SK-N-SH treated with all-trans-retinoic acid at 6 μM for 48 hours (cell line): ENCODE measurements around the gene SQSTM1.

Experiments used
- ATAC-seq: fragments of 200-7000 bp; cut with Tn5 transposase; 3 replicates; pipeline ENCODE4 v1.9.1; 2020; ENCODE audit warnings: mild to moderate bottlenecking, moderate library complexity
- ARNTL ChIP-seq: fragments of 450-650 bp; formaldehyde crosslinking; IDR thresholded peaks from 2 replicates; pipeline ENCODE4 v1.5.0; 2020; ENCODE audit warnings: low read depth, mild to moderate bottlenecking, moderate library complexity, borderline replicate concordance
- BACH2 ChIP-seq: fragments of 250-450 bp; sonication (Bioruptor Pico); IDR thresholded peaks from 2 replicates; pipeline ENCODE4 v1.9.0; 2021; ENCODE audit warnings: mild to moderate bottlenecking, borderline replicate concordance
- CSDC2 ChIP-seq: fragments of 250-450 bp; sonication (Bioruptor Pico); IDR thresholded peaks from 2 replicates; pipeline ENCODE4 v1.5.0; 2020; ENCODE audit warnings: mild to moderate bottlenecking, moderate library complexity
- CSRNP3 ChIP-seq: fragments of 250-450 bp; sonication (Bioruptor Pico); IDR thresholded peaks from 2 replicates; pipeline ENCODE4 v1.5.1; 2021; ENCODE audit warnings: mild to moderate bottlenecking, moderate library complexity
- ESRRG ChIP-seq: fragments of 250-450 bp; sonication (Bioruptor Pico); IDR thresholded peaks from 2 replicates; pipeline ENCODE4 v1.6.1; 2021; ENCODE audit warnings: mild to moderate bottlenecking
- GLIS3 ChIP-seq: fragments of 250-450 bp; sonication (Bioruptor Pico); IDR thresholded peaks from 2 replicates; pipeline ENCODE4 v1.5.0; 2020; ENCODE audit warnings: mild to moderate bottlenecking, moderate library complexity
- ISL1 ChIP-seq: fragments of 250-450 bp; sonication (Bioruptor Pico); IDR thresholded peaks from 2 replicates; pipeline ENCODE4 v2.1.2; 2022; ENCODE audit warnings: mild to moderate bottlenecking, moderate library complexity
- OSR1 ChIP-seq: fragments of 250-450 bp; sonication (Bioruptor Pico); IDR thresholded peaks from 2 replicates; pipeline ENCODE4 v1.8.0; 2022; ENCODE audit warnings: moderate library complexity, mild to moderate bottlenecking, inconsistent platforms
- POU6F1 ChIP-seq: fragments of 250-450 bp; sonication (Bioruptor Pico); IDR thresholded peaks from 2 replicates; pipeline ENCODE4 v1.8.0; 2021; ENCODE audit warnings: low read depth, mild to moderate bottlenecking, moderate library complexity, borderline replicate concordance
- PPARA ChIP-seq: fragments of 250-450 bp; sonication (Bioruptor Pico); IDR thresholded peaks from 2 replicates; pipeline ENCODE4 v1.5.0; 2020; ENCODE audit warnings: mild to moderate bottlenecking, borderline replicate concordance
- RARB ChIP-seq: fragments of 250-450 bp; sonication (Bioruptor Pico); IDR thresholded peaks from 2 replicates; pipeline ENCODE4 v1.8.0; 2021; ENCODE audit warnings: mild to moderate bottlenecking, moderate library complexity
- SNAI2 ChIP-seq: fragments of 250-450 bp; sonication (Bioruptor Pico); IDR thresholded peaks from 2 replicates; pipeline ENCODE4 v1.5.0; 2020; ENCODE audit warnings: mild to moderate bottlenecking, moderate library complexity
- TCF4 ChIP-seq: fragments of 250-450 bp; sonication (Bioruptor Pico); IDR thresholded peaks from 2 replicates; pipeline ENCODE4 v1.8.0; 2021; ENCODE audit warnings: mild to moderate bottlenecking, moderate library complexity, borderline replicate concordance
- TOX ChIP-seq: fragments of 250-450 bp; sonication (Bioruptor Pico); IDR thresholded peaks from 2 replicates; pipeline ENCODE4 v1.8.0; 2021; ENCODE audit warnings: mild to moderate bottlenecking, moderate library complexity, borderline replicate concordance
- ZC3H10 ChIP-seq: fragments of 250-450 bp; sonication (Bioruptor Pico); IDR thresholded peaks from 2 replicates; pipeline ENCODE4 v1.5.1; 2021; ENCODE audit warnings: mild to moderate bottlenecking, moderate library complexity
- ZFP3 ChIP-seq: fragments of 250-450 bp; sonication (Bioruptor Pico); IDR thresholded peaks from 2 replicates; pipeline ENCODE4 v1.5.0; 2020; ENCODE audit warnings: mild to moderate bottlenecking, moderate library complexity
- ZFP30 ChIP-seq: fragments of 450-650 bp; formaldehyde crosslinking; IDR thresholded peaks from 2 replicates; pipeline ENCODE4 v1.5.0; 2022; ENCODE audit warnings: mild to moderate bottlenecking, moderate library complexity
- ZNF565 ChIP-seq: fragments of 450-650 bp; formaldehyde crosslinking; conservative IDR thresholded peaks from 2 replicates; pipeline ENCODE4 v1.5.0; 2020; ENCODE audit warnings: low read depth, mild to moderate bottlenecking, moderate library complexity
- ZNF70 ChIP-seq: fragments of 450-650 bp; formaldehyde crosslinking; IDR thresholded peaks from 2 replicates; pipeline ENCODE4 v1.5.0; 2020; ENCODE audit warnings: mild to moderate bottlenecking, moderate library complexity
- ZNF8 ChIP-seq: fragments of 450-650 bp; formaldehyde crosslinking; IDR thresholded peaks from 2 replicates; pipeline ENCODE4 v1.5.0; 2020; ENCODE audit warnings: mild to moderate bottlenecking, moderate library complexity
- TF ChIP-seq, protein P1 (sequence below): fragments of 250-450 bp; sonication (Bioruptor Pico); IDR thresholded peaks from 2 replicates; pipeline ENCODE4 v1.8.0; 2020; ENCODE audit warnings: mild to moderate bottlenecking, moderate library complexity, borderline replicate concordance
- TF ChIP-seq, protein P2 (sequence below): fragments of 250-450 bp; sonication (Bioruptor Pico); IDR thresholded peaks from 2 replicates; pipeline ENCODE4 v1.5.1; 2020; ENCODE audit warnings: low read depth, mild to moderate bottlenecking, moderate library complexity
- TF ChIP-seq, protein P3 (sequence below): fragments of 250-450 bp; sonication (Bioruptor Pico); IDR thresholded peaks from 2 replicates; pipeline ENCODE4 v1.5.0; 2020; ENCODE audit warnings: mild to moderate bottlenecking, moderate library complexity

Gene SQSTM1

DNA sequence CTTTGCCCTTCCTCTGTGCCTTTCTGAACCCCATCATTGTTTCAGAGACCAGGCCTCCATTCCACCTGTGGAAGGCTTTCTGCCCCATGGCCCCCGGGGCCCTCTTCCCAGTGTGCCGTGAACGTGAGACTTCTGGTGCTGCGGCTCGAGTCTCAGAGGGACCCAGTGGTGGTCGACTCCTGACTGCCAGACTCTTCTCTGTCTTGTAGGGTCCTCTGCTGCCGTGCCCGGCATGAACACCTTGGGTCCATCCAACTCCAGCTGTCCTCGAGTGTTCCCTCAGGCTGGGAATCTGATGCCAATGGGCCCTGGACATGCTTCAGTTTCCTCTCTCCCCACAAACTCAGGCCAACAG is 47.0 kb upstream of the SQSTM1 start:
- no peak for ATAC-seq
- no peak for TF ChIP-seq CSDC2 (CRISPR knock-in tag)
- no peak for TF ChIP-seq TCF4 (CRISPR knock-in tag)
- TF ChIP-seq, protein P1, sequence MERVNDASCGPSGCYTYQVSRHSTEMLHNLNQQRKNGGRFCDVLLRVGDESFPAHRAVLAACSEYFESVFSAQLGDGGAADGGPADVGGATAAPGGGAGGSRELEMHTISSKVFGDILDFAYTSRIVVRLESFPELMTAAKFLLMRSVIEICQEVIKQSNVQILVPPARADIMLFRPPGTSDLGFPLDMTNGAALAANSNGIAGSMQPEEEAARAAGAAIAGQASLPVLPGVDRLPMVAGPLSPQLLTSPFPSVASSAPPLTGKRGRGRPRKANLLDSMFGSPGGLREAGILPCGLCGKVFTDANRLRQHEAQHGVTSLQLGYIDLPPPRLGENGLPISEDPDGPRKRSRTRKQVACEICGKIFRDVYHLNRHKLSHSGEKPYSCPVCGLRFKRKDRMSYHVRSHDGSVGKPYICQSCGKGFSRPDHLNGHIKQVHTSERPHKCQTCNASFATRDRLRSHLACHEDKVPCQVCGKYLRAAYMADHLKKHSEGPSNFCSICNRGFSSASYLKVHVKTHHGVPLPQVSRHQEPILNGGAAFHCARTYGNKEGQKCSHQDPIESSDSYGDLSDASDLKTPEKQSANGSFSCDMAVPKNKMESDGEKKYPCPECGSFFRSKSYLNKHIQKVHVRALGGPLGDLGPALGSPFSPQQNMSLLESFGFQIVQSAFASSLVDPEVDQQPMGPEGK, result no peak
- no peak for TF ChIP-seq POU6F1 (CRISPR knock-in tag)
- TF ChIP-seq ISL1, result no peak
- TF ChIP-seq, protein P2, sequence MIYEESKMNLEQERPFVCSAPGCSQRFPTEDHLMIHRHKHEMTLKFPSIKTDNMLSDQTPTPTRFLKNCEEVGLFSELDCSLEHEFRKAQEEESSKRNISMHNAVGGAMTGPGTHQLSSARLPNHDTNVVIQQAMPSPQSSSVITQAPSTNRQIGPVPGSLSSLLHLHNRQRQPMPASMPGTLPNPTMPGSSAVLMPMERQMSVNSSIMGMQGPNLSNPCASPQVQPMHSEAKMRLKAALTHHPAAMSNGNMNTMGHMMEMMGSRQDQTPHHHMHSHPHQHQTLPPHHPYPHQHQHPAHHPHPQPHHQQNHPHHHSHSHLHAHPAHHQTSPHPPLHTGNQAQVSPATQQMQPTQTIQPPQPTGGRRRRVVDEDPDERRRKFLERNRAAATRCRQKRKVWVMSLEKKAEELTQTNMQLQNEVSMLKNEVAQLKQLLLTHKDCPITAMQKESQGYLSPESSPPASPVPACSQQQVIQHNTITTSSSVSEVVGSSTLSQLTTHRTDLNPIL, result no peak
- no peak for TF ChIP-seq ZFP3 (CRISPR knock-in tag)
- TF ChIP-seq ZFP30, result no peak
- no peak for TF ChIP-seq OSR1 (CRISPR knock-in tag)
- TF ChIP-seq, protein P3, sequence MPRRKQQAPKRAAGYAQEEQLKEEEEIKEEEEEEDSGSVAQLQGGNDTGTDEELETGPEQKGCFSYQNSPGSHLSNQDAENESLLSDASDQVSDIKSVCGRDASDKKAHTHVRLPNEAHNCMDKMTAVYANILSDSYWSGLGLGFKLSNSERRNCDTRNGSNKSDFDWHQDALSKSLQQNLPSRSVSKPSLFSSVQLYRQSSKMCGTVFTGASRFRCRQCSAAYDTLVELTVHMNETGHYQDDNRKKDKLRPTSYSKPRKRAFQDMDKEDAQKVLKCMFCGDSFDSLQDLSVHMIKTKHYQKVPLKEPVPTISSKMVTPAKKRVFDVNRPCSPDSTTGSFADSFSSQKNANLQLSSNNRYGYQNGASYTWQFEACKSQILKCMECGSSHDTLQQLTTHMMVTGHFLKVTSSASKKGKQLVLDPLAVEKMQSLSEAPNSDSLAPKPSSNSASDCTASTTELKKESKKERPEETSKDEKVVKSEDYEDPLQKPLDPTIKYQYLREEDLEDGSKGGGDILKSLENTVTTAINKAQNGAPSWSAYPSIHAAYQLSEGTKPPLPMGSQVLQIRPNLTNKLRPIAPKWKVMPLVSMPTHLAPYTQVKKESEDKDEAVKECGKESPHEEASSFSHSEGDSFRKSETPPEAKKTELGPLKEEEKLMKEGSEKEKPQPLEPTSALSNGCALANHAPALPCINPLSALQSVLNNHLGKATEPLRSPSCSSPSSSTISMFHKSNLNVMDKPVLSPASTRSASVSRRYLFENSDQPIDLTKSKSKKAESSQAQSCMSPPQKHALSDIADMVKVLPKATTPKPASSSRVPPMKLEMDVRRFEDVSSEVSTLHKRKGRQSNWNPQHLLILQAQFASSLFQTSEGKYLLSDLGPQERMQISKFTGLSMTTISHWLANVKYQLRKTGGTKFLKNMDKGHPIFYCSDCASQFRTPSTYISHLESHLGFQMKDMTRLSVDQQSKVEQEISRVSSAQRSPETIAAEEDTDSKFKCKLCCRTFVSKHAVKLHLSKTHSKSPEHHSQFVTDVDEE (CRISPR knock-in tag), result no peak
- no peak for TF ChIP-seq GLIS3 (CRISPR knock-in tag)
- TF ChIP-seq TOX (CRISPR knock-in tag), result no peak
- TF ChIP-seq ZNF70 (CRISPR knock-in tag), result no peak
- TF ChIP-seq ZNF565 (CRISPR knock-in tag), result no peak
- no peak for TF ChIP-seq BACH2 (CRISPR knock-in tag)
- TF ChIP-seq PPARA (CRISPR knock-in tag), result no peak
- TF ChIP-seq ZNF8, result no peak
- TF ChIP-seq SNAI2 (CRISPR knock-in tag), result no peak
- TF ChIP-seq RARB (CRISPR knock-in tag), result no peak
- no peak for TF ChIP-seq ZC3H10 (CRISPR knock-in tag)

GRCh38 chr5:179774442-179774841 is 46.3 kb upstream of the SQSTM1 start:
- ATAC-seq, result no peak
- TF ChIP-seq ZFP3 (CRISPR knock-in tag) (no peak), OSR1 (CRISPR knock-in tag) (no peak)
- TF ChIP-seq, protein P3 (CRISPR knock-in tag), result no peak

DNA sequence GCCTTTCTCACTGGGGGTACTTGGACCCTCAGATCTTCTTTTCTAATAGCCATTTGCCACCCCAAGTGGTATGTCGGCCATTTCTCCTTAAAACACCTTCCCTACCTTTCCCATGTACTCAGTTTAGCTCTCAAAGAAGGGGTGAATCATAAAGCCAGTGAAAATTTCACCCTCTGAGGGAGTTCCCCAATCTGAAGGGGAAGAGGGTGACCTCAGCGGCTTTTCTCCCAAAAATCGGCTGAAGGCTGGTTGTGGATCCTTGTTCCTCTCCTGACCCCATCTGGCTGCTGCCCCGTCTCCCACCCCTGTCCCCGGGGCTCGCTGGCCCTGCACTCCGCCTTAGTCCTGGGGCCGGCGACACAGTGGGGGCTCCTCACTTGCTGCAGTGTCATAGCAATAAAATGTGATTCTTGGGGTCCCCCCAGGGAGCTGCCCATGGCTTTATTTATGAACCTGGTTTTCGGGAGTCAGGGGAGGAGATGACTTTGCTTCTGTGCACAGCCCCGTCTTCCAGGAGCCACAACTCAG is 44.2 kb upstream of the SQSTM1 start:
- ATAC-seq, result no peak
- TF ChIP-seq CSRNP3 (CRISPR knock-in tag) (no peak), ARNTL (CRISPR knock-in tag) (no peak), SNAI2 (CRISPR knock-in tag) (no peak), ZNF70 (CRISPR knock-in tag) (no peak), BACH2 (CRISPR knock-in tag) (no peak), ZNF8 (no peak), ISL1 (no peak), ZFP30 (no peak), ESRRG (CRISPR knock-in tag) (no peak), ZC3H10 (CRISPR knock-in tag) (no peak), OSR1 (CRISPR knock-in tag) (no peak), ZFP3 (CRISPR knock-in tag) (no peak), CSDC2 (CRISPR knock-in tag) (no peak)
- TF ChIP-seq, protein P1, result no peak
